Cardiac muscle cell (in vitro differentiated cells and primary cell): ENCODE results near the gene S100A4. TPM values are rescaled to one million over a fixed set of nuclear protein-coding genes. Genes with fewer than 3 reads are reported as not detected.

Experiments used
- DNase-seq, 2 donors: peaks; one replicate each; pipeline versions ENCODE4 v3.0.0 to v3.0.0-alpha.2; 2010 to 2017; ENCODE audit warnings: low read depth in 1 of 2, low spot score in 1 of 2
- H3K27ac ChIP-seq: fragments of 200-600 bp; sonication (generic); 2 replicates; pipeline ENCODE4 v1.5.1; 2016
- H3K27me3 ChIP-seq: fragments of 200-600 bp; sonication (generic); 2 replicates; pipeline ENCODE4 v1.6.0; 2016; ENCODE audit warnings: control low read depth
- H3K36me3 ChIP-seq: fragments of 200-600 bp; sonication (generic); 2 replicates; pipeline ENCODE4 v1.5.1; 2016; ENCODE audit warnings: control low read depth
- H3K4me1 ChIP-seq: fragments of 200-600 bp; sonication (generic); 2 replicates; pipeline ENCODE4 v1.8.1; 2017; ENCODE audit warnings: low read depth, mild to moderate bottlenecking, mixed run types
- H3K4me3 ChIP-seq: fragments of 200-600 bp; sonication (generic); 2 replicates; pipeline ENCODE4 v1.5.1; 2016; ENCODE audit warnings: mild to moderate bottlenecking
- H3K9me3 ChIP-seq: fragments of 200-600 bp; sonication (generic); 2 replicates; pipeline ENCODE4 v1.5.1; 2017; ENCODE audit warnings: low read depth, mild to moderate bottlenecking, control low read depth
- CTCF ChIP-seq: IDR thresholded peaks from 2 replicates; pipeline ENCODE4 v1.5.1; 2012; ENCODE audit warnings: low read depth, mild to moderate bottlenecking, low read length
- polyA plus RNA-seq: library from polyadenylated mRNA; unstranded; fragments of >200 nt; fragmentation: Nextera tagmentation; extraction: Ambion mirVana; gene quantifications from 2 replicates; pipeline ENCODE4 v1.2.1, GENCODE V29; 2016
- total RNA-seq: library from RNA; depleted of rRNA; stranded (reverse); fragments of >200 nt; gene quantifications from 2 replicates; pipeline ENCODE4 v1.2.3, GENCODE V29; 2016

Gene S100A4
- total and polyA plus RNA-seq, 2 experiments from 2014 or later, result 89.4 to 133 TPM

- Histone ChIP-seq H3K36me3 (no peaks in the 10 kb centered on the region), H3K4me1 (no peaks in the 10 kb centered on the region), H3K27ac (no peak overlapping the region), H3K27me3 (no peaks in the 10 kb centered on the region), H3K9me3 (no peaks in the 10 kb centered on the region), H3K4me3 (no peak overlapping the region)
- DNase-seq, result no peak
- no peak for TF ChIP-seq CTCF
Measured at GRCh38 chr1:153515504-153516394, 29.9 kb downstream of the S100A4 start.

- TF ChIP-seq CTCF, result no peak
- no peak for DNase-seq
- Histone ChIP-seq H3K4me1 (no peaks in the 10 kb centered on the region), H3K9me3 (no peaks in the 10 kb centered on the region), H3K4me3 (no peak overlapping the region), H3K36me3 (no peaks in the 10 kb centered on the region), H3K27me3 (no peaks in the 10 kb centered on the region), H3K27ac (no peak overlapping the region)
Measured at GRCh38 chr1:153513666-153514065, 31.9 kb downstream of the S100A4 start.

GRCh38 chr1:153513023-153513422 is 32.6 kb downstream of the S100A4 start:
- TF ChIP-seq CTCF, result no peak
- H3K27ac ChIP-seq, result no peak overlapping the region
- no peaks in the 10 kb centered on the region for H3K4me1 ChIP-seq
- DNase-seq, result no peak
- H3K9me3 ChIP-seq, result no peaks in the 10 kb centered on the region
- no peaks in the 10 kb centered on the region for H3K27me3 ChIP-seq
- H3K36me3 ChIP-seq, result no peaks in the 10 kb centered on the region
- no peak overlapping the region for H3K4me3 ChIP-seq

GRCh38 chr1:153510984-153511410 is 34.6 kb downstream of the S100A4 start:
- Histone ChIP-seq H3K4me3 (no peak overlapping the region), H3K9me3 (no peaks in the 10 kb centered on the region), H3K36me3 (no peaks in the 10 kb centered on the region), H3K27me3 (no peaks in the 10 kb centered on the region), H3K4me1 (no peaks in the 10 kb centered on the region), H3K27ac (no peak overlapping the region)
- TF ChIP-seq CTCF, result peak; percentile 96
- DNase-seq, result peak; percentile 87 to 92

- Histone ChIP-seq H3K9me3 (no peaks in the 10 kb centered on the region), H3K4me1 (no peaks in the 10 kb centered on the region), H3K27ac (no peak overlapping the region), H3K4me3 (no peak overlapping the region), H3K36me3 (no peaks in the 10 kb centered on the region), H3K27me3 (no peaks in the 10 kb centered on the region)
- peak; percentile 59 for TF ChIP-seq CTCF
- DNase-seq, result peak in 1 of 2 donors; percentile 59
Measured at GRCh38 chr1:153509729-153510354, 35.8 kb downstream of the S100A4 start.
